A549 (cell line): ENCODE data around the gene BHLHA15. TPM values are rescaled to one million over a fixed set of nuclear protein-coding genes. Genes with fewer than 3 reads are reported as not detected.

ENCODE experiments used
- ATAC-seq, 2 experiments: fragments of 200-7000 bp in 1 of 2; fragments of >200 bp in 1 of 2; cut with Nextera tagmentation in 1 of 2; cut with Tn5 transposase in 1 of 2; 3 replicates each; pipeline versions ENCODE4 v1.8.0 to v1.9.1; 2018 to 2020; ENCODE audit warnings: mild to moderate bottlenecking in 1 of 2, moderate library complexity in 1 of 2
- CTCF ChIA-PET: fragments of 300-600 bp; sonication (Branson Sonifier 250); formaldehyde crosslinking; extraction: SDS; loops from one replicate; lab custom pipeline; 2021; ENCODE audit warnings: antibody characterized with exemption, inconsistent platforms; lab: Yijun Ruan, JAX
- POLR2A ChIA-PET: fragments of 350-600 bp; formaldehyde crosslinking; extraction: SDS; loops from one replicate; lab custom pipeline; 2021; ENCODE audit warnings: antibody characterized with exemption, inconsistent platforms; lab: Yijun Ruan, JAX
- DNase-seq, 2 experiments: peaks; one replicate each; pipeline versions ENCODE4 v3.0.0 to v3.0.0-alpha.2; 2011 to 2016; ENCODE audit warnings: low read depth in 1 of 2, low spot score in 1 of 2
- FAIRE-seq: peaks from 2 replicates; lab custom pipeline; 2011; peaks lifted over from hg19 to GRCh38; lab: Jason Lieb, UNC
- H3K27ac ChIP-seq, 2 experiments: fragments of >200 bp; sonication (Bioruptor Twin); formaldehyde crosslinking; 3 replicates each; pipeline ENCODE4 v1.5.1; 2016 to 2017
- H3K4me1 ChIP-seq: fragments of >200 bp; sonication (Bioruptor Twin); formaldehyde crosslinking; 3 replicates; pipeline ENCODE4 v1.6.1; 2016
- H3K4me2 ChIP-seq: fragments of >200 bp; sonication (Bioruptor Twin); formaldehyde crosslinking; 3 replicates; pipeline ENCODE4 v1.6.1; 2016
- H3K4me3 ChIP-seq: fragments of >200 bp; sonication (Bioruptor Twin); formaldehyde crosslinking; 3 replicates; pipeline ENCODE4 v1.5.1; 2016
- H3K9me3 ChIP-seq: fragments of >200 bp; sonication (Bioruptor Twin); formaldehyde crosslinking; 3 replicates; pipeline ENCODE4 v1.6.1; 2016
- BCL3 ChIP-seq: fragments of >200 bp; sonication (Bioruptor Twin); formaldehyde crosslinking; IDR thresholded peaks from 3 replicates; pipeline ENCODE4 v1.6.1; 2016
- CEBPB ChIP-seq, 2 experiments: fragments of >200 bp in 1 of 2; sonication (Bioruptor Twin) in 1 of 2; formaldehyde crosslinking in 1 of 2; IDR thresholded peaks; 2 replicates each; pipeline ENCODE4 v1.6.1; 2012 to 2016
- EHF ChIP-seq: fragments of 250-450 bp; sonication (Bioruptor Pico); IDR thresholded peaks from 2 replicates; pipeline ENCODE4 v1.5.0; 2020; ENCODE audit warnings: mild to moderate bottlenecking
- EP300 ChIP-seq, 2 experiments: fragments of >200 bp; sonication (Bioruptor Twin); formaldehyde crosslinking; IDR thresholded peaks; 2 replicates in 1 of 2; 3 replicates in 1 of 2; pipeline ENCODE4 v1.6.1; 2016 to 2017
- ESRRA ChIP-seq: fragments of 150-350 bp; IDR thresholded peaks from 2 replicates; pipeline ENCODE4 v1.6.1; 2014; ENCODE audit warnings: mild to moderate bottlenecking, low read length, borderline replicate concordance
- FOSB ChIP-seq: fragments of 250-450 bp; sonication (Bioruptor Pico); IDR thresholded peaks from 2 replicates; pipeline ENCODE4 v1.5.0; 2020; ENCODE audit warnings: mild to moderate bottlenecking, moderate library complexity
- HDAC2 ChIP-seq: fragments of 200-600 bp; sonication (generic); IDR thresholded peaks from 2 replicates; pipeline ENCODE4 v1.6.1; 2016
- HOXB13 ChIP-seq: fragments of 250-450 bp; sonication (Bioruptor Pico); IDR thresholded peaks from 2 replicates; pipeline ENCODE4 v1.5.0; 2020; ENCODE audit warnings: low read depth, mild to moderate bottlenecking, moderate library complexity
- HOXB5 ChIP-seq: fragments of 250-450 bp; sonication (Bioruptor Pico); IDR thresholded peaks from 2 replicates; pipeline ENCODE4 v1.5.0; 2020; ENCODE audit warnings: mild to moderate bottlenecking, moderate library complexity
- JUN ChIP-seq, 2 experiments: fragments of >200 bp; sonication (Bioruptor Twin); formaldehyde crosslinking; IDR thresholded peaks; 2 replicates in 1 of 2; 3 replicates in 1 of 2; pipeline ENCODE4 v1.6.1; 2016 to 2017
- JUNB ChIP-seq: fragments of >200 bp; sonication (Bioruptor Twin); formaldehyde crosslinking; IDR thresholded peaks from 2 replicates; pipeline ENCODE4 v1.6.1; 2016
- KDM5A ChIP-seq: fragments of 200-600 bp; sonication (generic); IDR thresholded peaks from 2 replicates; pipeline ENCODE4 v1.6.1; 2016; ENCODE audit warnings: antibody characterized with exemption, mild to moderate bottlenecking
- MYC ChIP-seq: IDR thresholded peaks from 2 replicates; pipeline ENCODE4 v1.6.1; 2012; ENCODE audit warnings: mild to moderate bottlenecking, inconsistent platforms, low read length, improper control_type of control experiment, borderline replicate concordance
- NPAS2 ChIP-seq: fragments of 250-450 bp; sonication (Bioruptor Pico); IDR thresholded peaks from 2 replicates; pipeline ENCODE4 v1.8.0; 2022; ENCODE audit warnings: mild to moderate bottlenecking, moderate library complexity, borderline replicate concordance
- PHF8 ChIP-seq: fragments of 200-600 bp; sonication (generic); IDR thresholded peaks from 2 replicates; pipeline ENCODE4 v1.6.1; 2016; ENCODE audit warnings: low read depth, mild to moderate bottlenecking, antibody characterized with exemption, moderate library complexity, borderline replicate concordance
- TP53 ChIP-seq: fragments of 250-450 bp; sonication (Bioruptor Pico); IDR thresholded peaks from 2 replicates; pipeline ENCODE4 v1.5.0; 2021; ENCODE audit warnings: mild to moderate bottlenecking, moderate library complexity
- ZFP36 ChIP-seq: fragments of 450-650 bp; IDR thresholded peaks from 2 replicates; pipeline ENCODE4 v1.6.1; 2014; ENCODE audit warnings: borderline replicate concordance; ENCODE audit not compliant: partially characterized antibody
- ZNF302 ChIP-seq: fragments of 250-450 bp; sonication (Bioruptor Pico); IDR thresholded peaks from 2 replicates; pipeline ENCODE4 v1.9.0; 2021; ENCODE audit warnings: inconsistent platforms, mild to moderate bottlenecking, moderate library complexity
- ZSCAN20 ChIP-seq: fragments of 250-450 bp; sonication (Bioruptor Pico); IDR thresholded peaks from 2 replicates; pipeline ENCODE4 v1.8.0; 2022; ENCODE audit warnings: mild to moderate bottlenecking, moderate library complexity
- WGBS: methylation state at CpG from one replicate; pipeline ENCODE4 v1.1.6; 2017; ENCODE audit errors: missing lambda C conversion rate; 5-methylcytosine and 5-hydroxymethylcytosine counted together
- polyA plus RNA-seq, 4 experiments: library from polyadenylated mRNA; depleted of rRNA in 3 of 4; stranded (reverse); fragments of >200 nt; fragmentation: RNase III in 1 of 4; extraction: RNeasy Plus Mini Kit Qiagen cat#74134 plus additional on column Dnase treatment in 1 of 4; gene quantifications; 2 replicates in 3 of 4; 3 replicates in 1 of 4; pipeline ENCODE4 v1.2.3, GENCODE V29; 2011 to 2017
- TF ChIP-seq, protein P1 (sequence below): IDR thresholded peaks from 2 replicates; pipeline ENCODE4 v1.6.1; 2012; ENCODE audit warnings: low read depth, borderline replicate concordance
- TF ChIP-seq, protein P2 (sequence below): fragments of 250-450 bp; sonication (Bioruptor Pico); IDR thresholded peaks from 2 replicates; pipeline ENCODE4 v1.5.0; 2021; ENCODE audit warnings: mild to moderate bottlenecking, moderate library complexity, borderline replicate concordance
- TF ChIP-seq, protein P3 (sequence below): IDR thresholded peaks from 2 replicates; pipeline ENCODE4 v1.6.1; 2012
- TF ChIP-seq, protein P4 (sequence below): fragments of 450-650 bp; IDR thresholded peaks from 2 replicates; pipeline ENCODE4 v1.6.1; 2014; ENCODE audit warnings: antibody characterized with exemption

The BHLHA15 gene
- polyA plus RNA-seq, 2 of the 4 experiments (the other 2 are of a cell fraction), result 0.23 to 0.30 TPM

- TF ChIP-seq, protein P1, sequence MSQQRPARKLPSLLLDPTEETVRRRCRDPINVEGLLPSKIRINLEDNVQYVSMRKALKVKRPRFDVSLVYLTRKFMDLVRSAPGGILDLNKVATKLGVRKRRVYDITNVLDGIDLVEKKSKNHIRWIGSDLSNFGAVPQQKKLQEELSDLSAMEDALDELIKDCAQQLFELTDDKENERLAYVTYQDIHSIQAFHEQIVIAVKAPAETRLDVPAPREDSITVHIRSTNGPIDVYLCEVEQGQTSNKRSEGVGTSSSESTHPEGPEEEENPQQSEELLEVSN, result 0 out of 2 replicates have a peak, but pooled peaks have one; percentile 19
- TF ChIP-seq ZNF302 (CRISPR knock-in tag) (no peak), FOSB (CRISPR knock-in tag) (no peak), HDAC2 (no peak), EP300 (IDR thresholded peaks at IDR 0.05) (no peak), ESRRA (no peak), ZFP36 (no peak), CEBPB (IDR thresholded peaks at IDR 0.05) (no peak), JUN (IDR thresholded peaks at IDR 0.05) (peak in 1 of 2 experiments; percentile 57; a peak in 1 of 5 replicates), TP53 (CRISPR knock-in tag) (no peak), NPAS2 (CRISPR knock-in tag) (no peak), KDM5A (peak; percentile 43; the same call in 1 of the 2 replicates), HOXB13 (CRISPR knock-in tag) (no peak), BCL3 (no peak), HOXB5 (CRISPR knock-in tag) (no peak), ZSCAN20 (no peak)
- TF ChIP-seq, protein P2, sequence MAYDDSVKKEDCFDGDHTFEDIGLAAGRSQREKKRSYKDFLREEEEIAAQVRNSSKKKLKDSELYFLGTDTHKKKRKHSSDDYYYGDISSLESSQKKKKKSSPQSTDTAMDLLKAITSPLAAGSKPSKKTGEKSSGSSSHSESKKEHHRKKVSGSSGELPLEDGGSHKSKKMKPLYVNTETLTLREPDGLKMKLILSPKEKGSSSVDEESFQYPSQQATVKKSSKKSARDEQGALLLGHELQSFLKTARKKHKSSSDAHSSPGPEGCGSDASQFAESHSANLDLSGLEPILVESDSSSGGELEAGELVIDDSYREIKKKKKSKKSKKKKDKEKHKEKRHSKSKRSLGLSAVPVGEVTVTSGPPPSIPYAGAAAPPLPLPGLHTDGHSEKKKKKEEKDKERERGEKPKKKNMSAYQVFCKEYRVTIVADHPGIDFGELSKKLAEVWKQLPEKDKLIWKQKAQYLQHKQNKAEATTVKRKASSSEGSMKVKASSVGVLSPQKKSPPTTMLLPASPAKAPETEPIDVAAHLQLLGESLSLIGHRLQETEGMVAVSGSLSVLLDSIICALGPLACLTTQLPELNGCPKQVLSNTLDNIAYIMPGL (CRISPR knock-in tag), result no peak
- TF ChIP-seq, protein P3, sequence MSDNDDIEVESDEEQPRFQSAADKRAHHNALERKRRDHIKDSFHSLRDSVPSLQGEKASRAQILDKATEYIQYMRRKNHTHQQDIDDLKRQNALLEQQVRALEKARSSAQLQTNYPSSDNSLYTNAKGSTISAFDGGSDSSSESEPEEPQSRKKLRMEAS, result peak; percentile 69
- TF ChIP-seq, protein P4, sequence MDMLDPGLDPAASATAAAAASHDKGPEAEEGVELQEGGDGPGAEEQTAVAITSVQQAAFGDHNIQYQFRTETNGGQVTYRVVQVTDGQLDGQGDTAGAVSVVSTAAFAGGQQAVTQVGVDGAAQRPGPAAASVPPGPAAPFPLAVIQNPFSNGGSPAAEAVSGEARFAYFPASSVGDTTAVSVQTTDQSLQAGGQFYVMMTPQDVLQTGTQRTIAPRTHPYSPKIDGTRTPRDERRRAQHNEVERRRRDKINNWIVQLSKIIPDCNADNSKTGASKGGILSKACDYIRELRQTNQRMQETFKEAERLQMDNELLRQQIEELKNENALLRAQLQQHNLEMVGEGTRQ, result peak; percentile 27
These were observed 40.6 kb downstream of the BHLHA15 start, which contains the start of gene TECPR1 (continued) for GRCh38 chr7:98251601-98252424.

DNA sequence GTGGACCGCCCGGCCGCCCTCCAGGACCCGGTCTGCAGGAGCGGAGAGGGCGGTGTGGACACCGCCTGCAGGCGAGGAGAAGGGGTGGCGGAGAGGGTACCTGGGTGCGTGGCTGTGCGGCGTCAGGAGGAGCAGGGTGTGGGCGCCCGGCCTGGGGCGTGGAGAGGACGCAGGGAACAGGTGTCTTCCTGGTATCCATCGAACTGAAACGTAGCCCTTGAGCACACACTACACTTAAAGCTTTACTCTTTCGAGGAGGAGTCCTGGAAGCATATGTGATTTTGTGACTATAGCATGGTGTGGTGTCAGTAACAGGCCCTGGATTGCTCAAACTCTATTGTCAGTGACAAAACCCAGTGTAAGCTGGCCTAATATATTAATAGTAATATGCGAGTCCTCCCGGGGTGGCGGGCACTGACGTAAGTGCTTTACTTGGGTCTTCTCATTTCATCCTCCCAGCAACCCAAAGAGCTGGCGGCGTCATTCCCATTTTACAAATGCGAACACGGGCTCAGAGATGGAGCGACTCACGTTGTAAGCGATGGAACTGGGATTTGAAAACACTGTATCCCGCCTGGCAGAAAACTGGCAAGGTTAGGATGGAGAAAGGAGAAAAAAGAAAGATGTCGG lies 41.3 kb downstream of the BHLHA15 start:
- no peaks in the 10 kb centered on the region for H3K9me3 ChIP-seq
- peak overlapping the region; percentile 81 to 92 for H3K27ac ChIP-seq
- ChIA-PET CTCF (interaction anchor here (1.7 kb wide), 1 partner anchor 14 kb away, joined by 5 read pairs; no protein-coding TSS in a partner anchor), POLR2A (no interaction called here)
- FAIRE-seq (no peak), DNase-seq (peak in 1 of 2 experiments; percentile 44), ATAC-seq (peak; percentile 70 to 74; a peak in 5 of 6 replicates)
- peak overlapping the region; percentile 93 for H3K4me2 ChIP-seq
- peaks cover 17% of the 10 kb centered on the region for H3K4me1 ChIP-seq
- no peak for TF ChIP-seq ZNF302 (CRISPR knock-in tag)
- 0 out of 2 replicates have a peak, but pooled peaks have one; percentile 2 for TF ChIP-seq MYC
- TF ChIP-seq KDM5A, result peak; percentile 20; the same call in 1 of the 2 replicates
- TF ChIP-seq PHF8, result peak; percentile 36; the same call in 1 of the 2 replicates
- TF ChIP-seq, protein P3, result peak; percentile 33; the same call in 1 of the 2 replicates
- 0 out of 2 replicates have a peak, but pooled peaks have one; percentile 24 for TF ChIP-seq EHF (CRISPR knock-in tag)
- TF ChIP-seq JUNB, result no peak
- peak overlapping the region; percentile 80 for H3K4me3 ChIP-seq
- WGBS, result 29% methylated on average over 23 of the region's 32 CpGs
